Urinary bladder (tissue), 4 donors: ENCODE results near the gene TMC2. TPM values are rescaled to one million over a fixed set of nuclear protein-coding genes. Genes with fewer than 3 reads are reported as not detected.

Experiments
- DNase-seq: peaks from one replicate; pipeline ENCODE4 v3.0.0-alpha.2; 2015; ENCODE audit errors: extremely low spot score
- H3K27ac ChIP-seq: one replicate; pipeline ENCODE4 v1.5.1; 2013; ENCODE audit warnings: low read depth, mild to moderate bottlenecking, moderate library complexity
- H3K36me3 ChIP-seq: one replicate; pipeline ENCODE4 v1.6.1; 2013; ENCODE audit warnings: mild to moderate bottlenecking, moderate library complexity; ENCODE audit not compliant: insufficient read depth
- H3K4me1 ChIP-seq: one replicate; pipeline ENCODE4 v1.6.1; 2013; ENCODE audit warnings: mild to moderate bottlenecking, moderate library complexity; ENCODE audit not compliant: insufficient read depth
- H3K4me3 ChIP-seq: one replicate; pipeline ENCODE4 v1.5.1; 2013; ENCODE audit warnings: low read depth, low read length
- WGBS: extraction: QIAGEN DNeasy Blood & Tissue Kit; methylation state at CpG from one replicate; pipeline ENCODE4 v1.1.7; 2013; 5-methylcytosine and 5-hydroxymethylcytosine counted together
- polyA plus RNA-seq: library from polyadenylated mRNA; stranded (reverse); fragments of 200-250 nt; gene quantifications from one replicate; pipeline ENCODE4 v1.2.3, GENCODE V29; 2013
- total RNA-seq: library from RNA; depleted of rRNA; stranded (reverse); fragments of >200 nt; gene quantifications from one replicate; pipeline ENCODE4 v1.2.3, GENCODE V29; 2014
- donor health status: healthy with polysubstance abuse.
- donor health status: healthy.

TMC2 gene
- total and polyA plus RNA-seq, 2 donors = 0.16 to 0.34 TPM

- H3K4me1 ChIP-seq = no peaks in the 10 kb centered on the region
- DNase-seq = no peak
- H3K36me3 ChIP-seq = no peaks in the 10 kb centered on the region
- no peak overlapping the region for H3K27ac ChIP-seq
- no peak overlapping the region for H3K4me3 ChIP-seq
- 70% methylated on average over 1 of the region's 1 CpG for WGBS
These were observed 103.9 kb downstream of the TMC2 start for GRCh38 chr20:2640260-2640659.

- no peak for DNase-seq
- H3K4me1 ChIP-seq = no peaks in the 10 kb centered on the region
- no peaks in the 10 kb centered on the region for H3K36me3 ChIP-seq
- no peak overlapping the region for H3K27ac ChIP-seq
- H3K4me3 ChIP-seq = no peak overlapping the region
- WGBS = 81% methylated on average over 9 of the region's 9 CpGs
These were observed 104.5 kb downstream of the TMC2 start for GRCh38 chr20:2640899-2641298.

- Histone ChIP-seq H3K4me3 (no peak overlapping the region), H3K27ac (no peak overlapping the region), H3K36me3 (no peaks in the 10 kb centered on the region), H3K4me1 (no peaks in the 10 kb centered on the region)
- DNase-seq = no peak
- WGBS = 90% methylated on average over 1 of the region's 1 CpG
These were observed 107.3 kb downstream of the TMC2 start for GRCh38 chr20:2643708-2644107.

GRCh38 chr20:2651772-2652723 lies 115.7 kb downstream of the TMC2 start, which contains the start of gene NOP56:
TSS of gene NOP56 (plus strand) at chr20:2652632. CDS start at chr20:2652661, 29 bp downstream.
- Histone ChIP-seq H3K4me3 (peak within 1 kb of the TSS; percentile 75), H3K4me1 (no peaks in the 10 kb centered on the region)
- WGBS = under 1% methylated on average over 101 of the region's 101 CpGs

GRCh38 chr20:2652724-2653555 lies 116.6 kb downstream of the TMC2 start:
- Histone ChIP-seq H3K27ac (no peak overlapping the region), H3K4me1 (no peaks in the 10 kb centered on the region), H3K4me3 (peak overlapping the region; percentile 75), H3K36me3 (peaks cover 10% of the 10 kb centered on the region)
- WGBS = under 1% methylated on average over 56 of the region's 56 CpGs
- no peak for DNase-seq

More at GRCh38 chr20:2651772-2652723, 115.7 kb downstream of the TMC2 start, which contains the start of gene NOP56:
- peak; percentile 70 for DNase-seq
- peaks cover 8% of the 10 kb centered on the region for H3K36me3 ChIP-seq
- peak within 1 kb of the TSS; percentile 79 for H3K27ac ChIP-seq

GRCh38 chr20:2653556-2654383 lies 117.4 kb downstream of the TMC2 start:
- peaks cover 10% of the 10 kb centered on the region for H3K36me3 ChIP-seq
- 33% methylated on average over 24 of the region's 24 CpGs for WGBS
- no peak overlapping the region for H3K27ac ChIP-seq

GRCh38 chr20:2654384-2654822 lies 118.0 kb downstream of the TMC2 start:
- no peak overlapping the region for H3K27ac ChIP-seq
- no peak overlapping the region for H3K4me3 ChIP-seq
- H3K4me1 ChIP-seq = no peaks in the 10 kb centered on the region
- WGBS = 85% methylated on average over 9 of the region's 9 CpGs
- no peak for DNase-seq
- H3K36me3 ChIP-seq = peaks cover 10% of the 10 kb centered on the region

More at GRCh38 chr20:2653556-2654383, 117.4 kb downstream of the TMC2 start:
- Histone ChIP-seq H3K4me3 (peak overlapping the region; percentile 75), H3K4me1 (no peaks in the 10 kb centered on the region)
- no peak for DNase-seq

GRCh38 chr20:2654831-2655230 lies 118.5 kb downstream of the TMC2 start:
- Histone ChIP-seq H3K4me1 (no peaks in the 10 kb centered on the region), H3K27ac (no peak overlapping the region), H3K4me3 (no peak overlapping the region), H3K36me3 (peaks cover 10% of the 10 kb centered on the region)
- DNase-seq = no peak
- WGBS = 87% methylated on average over 3 of the region's 3 CpGs

GRCh38 chr20:2655331-2656116 lies 119.2 kb downstream of the TMC2 start:
- H3K36me3 ChIP-seq = peaks cover 10% of the 10 kb centered on the region
- no peak overlapping the region for H3K27ac ChIP-seq
- no peaks in the 10 kb centered on the region for H3K4me1 ChIP-seq
- 91% methylated on average over 17 of the region's 17 CpGs for WGBS
- H3K4me3 ChIP-seq = no peak overlapping the region
- no peak for DNase-seq

- no peak overlapping the region for H3K4me3 ChIP-seq
- no peaks in the 10 kb centered on the region for H3K4me1 ChIP-seq
- no peak for DNase-seq
- WGBS = 92% methylated on average over 12 of the region's 12 CpGs
- H3K27ac ChIP-seq = no peak overlapping the region
- peaks cover 10% of the 10 kb centered on the region for H3K36me3 ChIP-seq
These were observed 120.2 kb downstream of the TMC2 start for GRCh38 chr20:2656471-2657117.

GRCh38 chr20:2657241-2657640 lies 120.9 kb downstream of the TMC2 start:
- no peaks in the 10 kb centered on the region for H3K4me1 ChIP-seq
- no peak overlapping the region for H3K27ac ChIP-seq
- no peak overlapping the region for H3K4me3 ChIP-seq
- no peak for DNase-seq
- 67% methylated on average over 5 of the region's 5 CpGs for WGBS
- peaks cover 10% of the 10 kb centered on the region for H3K36me3 ChIP-seq

GRCh38 chr20:2657674-2658073 lies 121.3 kb downstream of the TMC2 start:
- H3K36me3 ChIP-seq = peaks cover 10% of the 10 kb centered on the region
- DNase-seq = no peak
- 90% methylated on average over 5 of the region's 5 CpGs for WGBS
- no peak overlapping the region for H3K27ac ChIP-seq
- no peak overlapping the region for H3K4me3 ChIP-seq
- no peaks in the 10 kb centered on the region for H3K4me1 ChIP-seq
